Psoas muscle (tissue), 8 donors: ENCODE data around the gene STX18. TPM values are rescaled to one million over a fixed set of nuclear protein-coding genes. Genes with fewer than 3 reads are reported as not detected.
A peak's percentile ranks its signal among the peaks of the same experiment; 100 is the strongest.

Experiments
- ATAC-seq, 4 donors: fragments of 200-7000 bp; cut with Tn5 transposase; one replicate each; pipeline ENCODE4 v1.9.1; 2020; ENCODE audit warnings: moderate library complexity in 3 of 4, mild to moderate bottlenecking in 2 of 4
- DNase-seq, 2 donors: peaks; one replicate each; pipeline ENCODE4 v3.0.0-alpha.2; 2020
- H3K27ac ChIP-seq: fragments of 200-600 bp; one replicate; pipeline ENCODE4 v1.8.0; 2022
- H3K27me3 ChIP-seq, 3 donors: fragments of 200-600 bp in 1 of 3; one replicate each; pipeline versions ENCODE4 v1.6.1 to v1.8.0; 2013 to 2022; ENCODE audit warnings: low read length in 2 of 3, mild to moderate bottlenecking in 2 of 3, moderate library complexity in 1 of 3; ENCODE audit not compliant: insufficient read depth in 3 of 3
- H3K36me3 ChIP-seq, 2 donors: fragments of 200-600 bp in 1 of 2; one replicate each; pipeline versions ENCODE4 v1.6.1 to v1.8.0; 2013 to 2022; ENCODE audit warnings: low read depth in 1 of 2, mild to moderate bottlenecking in 1 of 2, moderate library complexity in 1 of 2; ENCODE audit not compliant: insufficient read depth in 1 of 2
- H3K4me1 ChIP-seq: fragments of 200-600 bp; one replicate; pipeline ENCODE4 v1.8.0; 2022
- H3K4me3 ChIP-seq: fragments of 200-600 bp; one replicate; pipeline ENCODE4 v1.8.0; 2022; ENCODE audit warnings: mild to moderate bottlenecking
- H3K9me3 ChIP-seq: fragments of 200-600 bp; one replicate; pipeline ENCODE4 v1.8.0; 2022
- WGBS, 3 donors: extraction: QIAGEN DNeasy Blood & Tissue Kit; methylation state at CpG; one replicate each; pipeline versions ENCODE4 v1.1.6 to v1.1.7; 2013; 5-methylcytosine and 5-hydroxymethylcytosine counted together
- intact Hi-C, 2 donors: fragments of 100-400 bp; cut with DNase I; formaldehyde crosslinking; loops; one replicate each; pipeline versions ENCODE4 v1.11.0 to v1.14.2; 2022
- polyA plus RNA-seq, 3 donors: library from polyadenylated mRNA; stranded (reverse); fragments of 200-250 nt; gene quantifications; one replicate each; pipeline ENCODE4 v1.2.3, GENCODE V29; 2013
- total RNA-seq, 4 donors: library from RNA; stranded (reverse); fragmentation: NEBNext Ultra II Directional in 2 of 4; extraction: Animal tissue kit (Norgen Biotek cat#: 25700) in 2 of 4; gene quantifications; one replicate each; pipeline versions ENCODE4 v1.2.1 to v1.2.4, GENCODE V29; 2021 to 2023
- TF ChIP-seq, protein P1 (sequence below): fragments of 200-600 bp; IDR thresholded peaks from one replicate; pipeline ENCODE4 v1.8.0; 2022; ENCODE audit warnings: antibody characterized with exemption
- donor health status: healthy with polysubstance abuse.
- donor health status: DM: no; HTN: no; CAD: no; lungs with moderate emphysema.
- donor health status: Bipolar disorder and iron deficiency.
- donor health status: healthy.
- donor health status: DM: yes; HTN: yes; CAD: no.
- donor health status: DM: no; HTN: no; CAD: no.
- donor health status: DM: no; HTN: no; CAD: no.
- donor health status: DM: yes; HTN: yes; CAD: no.

Gene STX18
- total and polyA plus RNA-seq, 7 donors, result 12.1 to 29.7 (median 21.1) TPM

- TF ChIP-seq, protein P1, sequence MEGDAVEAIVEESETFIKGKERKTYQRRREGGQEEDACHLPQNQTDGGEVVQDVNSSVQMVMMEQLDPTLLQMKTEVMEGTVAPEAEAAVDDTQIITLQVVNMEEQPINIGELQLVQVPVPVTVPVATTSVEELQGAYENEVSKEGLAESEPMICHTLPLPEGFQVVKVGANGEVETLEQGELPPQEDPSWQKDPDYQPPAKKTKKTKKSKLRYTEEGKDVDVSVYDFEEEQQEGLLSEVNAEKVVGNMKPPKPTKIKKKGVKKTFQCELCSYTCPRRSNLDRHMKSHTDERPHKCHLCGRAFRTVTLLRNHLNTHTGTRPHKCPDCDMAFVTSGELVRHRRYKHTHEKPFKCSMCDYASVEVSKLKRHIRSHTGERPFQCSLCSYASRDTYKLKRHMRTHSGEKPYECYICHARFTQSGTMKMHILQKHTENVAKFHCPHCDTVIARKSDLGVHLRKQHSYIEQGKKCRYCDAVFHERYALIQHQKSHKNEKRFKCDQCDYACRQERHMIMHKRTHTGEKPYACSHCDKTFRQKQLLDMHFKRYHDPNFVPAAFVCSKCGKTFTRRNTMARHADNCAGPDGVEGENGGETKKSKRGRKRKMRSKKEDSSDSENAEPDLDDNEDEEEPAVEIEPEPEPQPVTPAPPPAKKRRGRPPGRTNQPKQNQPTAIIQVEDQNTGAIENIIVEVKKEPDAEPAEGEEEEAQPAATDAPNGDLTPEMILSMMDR, result no peak
- no peaks in the 10 kb centered on the region for H3K36me3 ChIP-seq
- no peaks in the 10 kb centered on the region for H3K27me3 ChIP-seq
- intact Hi-C loops, result loop anchor here (10.0 kb wide), 2 partner anchors 389 to 1329 kb away; no protein-coding TSS in a partner anchor
- no peak overlapping the region for H3K4me3 ChIP-seq
- WGBS, 3 donors, result 87 to 89% (median 88%) methylated on average over 10 of the region's 10 CpGs
- H3K27ac ChIP-seq, result no peak overlapping the region
- ATAC-seq (no peak), DNase-seq (no peak)
- no peaks in the 10 kb centered on the region for H3K9me3 ChIP-seq
- H3K4me1 ChIP-seq, result peaks cover 5% of the 10 kb centered on the region
Measured at GRCh38 chr4:4485806-4486205, 56.0 kb downstream of the STX18 start.

DNA sequence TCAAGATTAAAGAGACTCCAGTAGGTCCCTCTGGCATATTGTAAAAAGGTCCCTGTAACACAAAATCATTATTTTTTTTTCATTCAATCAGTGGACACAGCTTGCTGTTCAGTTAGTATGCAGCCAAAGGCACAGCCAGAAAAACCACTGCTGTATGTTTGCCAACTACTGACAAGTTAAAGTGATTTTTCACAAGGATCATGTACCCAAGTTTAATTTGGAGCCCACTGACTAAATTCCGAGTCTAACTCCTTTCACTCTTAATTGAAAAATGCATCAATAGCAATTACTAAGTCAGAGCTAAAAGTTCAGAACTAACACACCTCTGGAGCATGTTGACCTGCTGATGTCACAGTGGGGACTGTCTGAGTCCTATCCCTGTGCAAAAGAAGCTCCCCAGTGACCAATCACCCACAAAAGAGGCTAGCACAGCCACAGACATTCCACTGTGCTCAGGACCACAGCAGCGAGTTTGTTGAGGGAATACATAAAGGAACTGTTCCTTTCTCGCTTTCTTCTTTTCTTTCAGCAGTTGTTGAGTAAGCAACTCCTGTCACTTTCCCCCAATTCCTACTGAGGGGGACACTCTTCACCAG, 60.4 kb downstream of the STX18 start:
- intact Hi-C loops, result loop anchor here (10.0 kb wide), 2 partner anchors 393 to 1333 kb away; no protein-coding TSS in a partner anchor
- WGBS, 3 donors, result 80 to 85% (median 83%) methylated on average over 3 of the region's 3 CpGs
- no peak overlapping the region for H3K27ac ChIP-seq
- no peaks in the 10 kb centered on the region for H3K36me3 ChIP-seq
- H3K4me1 ChIP-seq, result peaks cover 12% of the 10 kb centered on the region
- ATAC-seq, result no peak
- H3K4me3 ChIP-seq, result no peak overlapping the region
- H3K27me3 ChIP-seq, result no peaks in the 10 kb centered on the region
- no peak for DNase-seq
- no peaks in the 10 kb centered on the region for H3K9me3 ChIP-seq
- TF ChIP-seq, protein P1, result no peak

DNA sequence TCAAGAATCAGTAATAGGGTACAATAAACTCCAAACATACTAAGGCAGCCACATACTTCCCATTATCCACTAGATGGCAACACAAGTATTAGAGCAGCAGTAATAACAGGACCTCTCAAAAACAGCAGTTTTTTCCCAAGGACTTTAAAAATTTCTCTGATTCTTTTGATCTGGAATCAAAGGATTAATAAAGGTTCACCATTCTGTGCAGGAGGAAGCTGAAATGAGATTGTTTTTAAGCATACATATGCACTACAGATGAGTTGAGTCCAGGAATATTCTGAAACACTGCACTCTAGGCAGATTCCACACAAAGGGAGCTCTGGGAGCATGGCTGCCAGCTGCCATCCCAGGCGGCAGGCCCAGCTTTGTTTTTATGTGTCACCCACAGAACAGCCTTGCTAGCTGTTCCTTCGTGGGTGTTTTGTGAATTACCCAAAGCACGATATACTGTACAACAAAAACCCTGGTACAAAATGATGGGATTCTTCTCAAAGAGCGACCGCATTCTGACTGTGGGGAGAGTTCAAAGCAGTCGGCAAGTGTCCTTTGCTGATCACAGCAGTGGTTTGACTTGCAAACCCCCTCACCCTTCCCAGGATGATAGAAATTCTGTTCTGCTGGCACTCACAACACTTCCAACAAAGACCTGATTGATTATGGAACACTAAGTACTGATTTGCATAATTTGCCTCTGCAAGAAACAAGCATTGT, 61.0 kb downstream of the STX18 start:
- peaks cover 12% of the 10 kb centered on the region for H3K4me1 ChIP-seq
- TF ChIP-seq, protein P1, result peak; percentile 17
- H3K4me3 ChIP-seq, result no peak overlapping the region
- no peaks in the 10 kb centered on the region for H3K36me3 ChIP-seq
- 46 to 65% (median 46%) methylated on average over 6 of the region's 6 CpGs for WGBS, 3 donors
- H3K27ac ChIP-seq, result no peak overlapping the region
- H3K9me3 ChIP-seq, result no peaks in the 10 kb centered on the region
- intact Hi-C loops, result loop anchor here (10.0 kb wide), 2 partner anchors 394 to 1334 kb away; no protein-coding TSS in a partner anchor
- no peak for DNase-seq
- no peaks in the 10 kb centered on the region for H3K27me3 ChIP-seq
- ATAC-seq, result peak in 1 of 4 donors; percentile 51

DNA sequence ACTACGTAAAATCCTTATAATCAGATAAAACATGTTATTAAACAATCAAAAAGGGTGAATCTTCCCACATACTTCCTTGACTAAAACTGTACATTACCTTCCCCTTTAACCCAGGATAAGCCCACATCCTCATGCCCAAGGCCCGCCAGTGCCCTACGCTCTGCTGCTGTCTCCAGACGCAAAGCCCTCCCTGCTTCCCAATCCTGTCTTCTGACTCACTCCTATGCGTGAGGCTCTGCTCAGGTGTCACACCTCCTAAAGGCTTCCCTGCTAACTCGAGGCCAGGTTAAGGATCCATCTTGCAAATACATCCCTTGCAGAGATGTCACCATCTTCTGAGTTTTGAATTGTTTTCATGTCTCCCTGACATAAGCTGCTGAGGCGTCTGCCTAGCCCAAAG, 61.6 kb downstream of the STX18 start:
- intact Hi-C loops, result loop anchor here (10.0 kb wide), 2 partner anchors 395 to 1335 kb away; no protein-coding TSS in a partner anchor
- H3K36me3 ChIP-seq, result no peaks in the 10 kb centered on the region
- WGBS, 3 donors, result 82 to 86% (median 85%) methylated on average over 7 of the region's 7 CpGs
- DNase-seq (no peak), ATAC-seq (peak in 1 of 4 donors; percentile 28)
- H3K4me3 ChIP-seq, result no peak overlapping the region
- TF ChIP-seq, protein P1, result no peak
- H3K27ac ChIP-seq, result no peak overlapping the region
- H3K9me3 ChIP-seq, result no peaks in the 10 kb centered on the region
- peaks cover 12% of the 10 kb centered on the region for H3K4me1 ChIP-seq
- no peaks in the 10 kb centered on the region for H3K27me3 ChIP-seq
